NCI-H2029 (cell line): ENCODE data around the gene CAMK1D.
"Not testable (repeated sequence)": the region's sequence is repeated elsewhere in the genome, so short reads cannot be mapped to it uniquely, and the experiment has no call there.

Experiments
- DNase-seq: peaks from one replicate; lab custom pipeline; 2025; lab: John Stamatoyannopoulos, UW

The CAMK1D gene

GRCh38 chr10:12430406-12430982, 81.1 kb downstream of the CAMK1D start:
- DNase-seq, result no peak

DNA sequence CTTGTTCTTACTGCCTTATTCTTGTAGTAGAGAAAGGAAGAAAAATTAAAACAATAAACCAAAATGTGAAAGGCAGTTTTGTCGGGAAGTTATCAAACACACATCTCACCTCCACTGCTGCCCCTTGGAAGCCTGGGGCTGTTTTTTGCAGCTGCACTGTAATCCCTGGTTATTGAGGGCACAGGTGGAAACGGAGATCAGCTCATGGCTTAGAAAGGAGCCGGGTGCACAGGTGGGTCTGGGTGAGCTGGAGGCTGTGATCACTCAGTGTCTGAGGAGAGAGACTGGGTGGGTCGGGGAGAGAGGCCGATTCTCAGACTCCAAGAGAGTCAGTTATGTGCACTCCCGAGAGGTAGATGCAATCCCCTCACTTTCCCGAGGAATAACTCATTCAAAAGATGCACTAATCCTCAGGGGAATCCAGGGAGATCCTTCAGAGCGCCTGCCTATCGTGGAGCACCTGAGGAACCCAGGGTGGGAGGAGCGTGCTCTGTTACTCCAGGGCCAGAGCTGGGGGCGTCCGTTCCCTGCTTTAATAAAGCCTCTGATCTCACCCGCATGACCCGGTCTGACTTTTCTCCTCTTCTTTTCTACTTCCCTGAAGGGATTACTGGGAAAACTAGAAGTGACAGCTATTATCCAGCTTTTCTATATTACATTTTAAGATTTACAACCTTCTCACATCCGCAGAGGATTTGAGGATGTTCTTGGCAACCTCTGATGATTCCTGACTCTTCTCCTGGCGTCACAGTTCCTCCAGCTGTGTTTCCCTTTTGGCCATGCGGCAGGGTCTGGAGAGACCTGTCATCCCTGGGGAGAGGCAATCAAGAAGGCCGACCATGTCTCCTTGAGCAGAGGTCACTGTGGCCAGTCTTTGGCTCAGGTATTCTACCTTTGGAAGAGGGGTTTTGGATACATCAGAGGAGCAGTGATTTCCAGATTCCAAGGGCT, 82.1 kb downstream of the CAMK1D start:
- no peak for DNase-seq

DNA sequence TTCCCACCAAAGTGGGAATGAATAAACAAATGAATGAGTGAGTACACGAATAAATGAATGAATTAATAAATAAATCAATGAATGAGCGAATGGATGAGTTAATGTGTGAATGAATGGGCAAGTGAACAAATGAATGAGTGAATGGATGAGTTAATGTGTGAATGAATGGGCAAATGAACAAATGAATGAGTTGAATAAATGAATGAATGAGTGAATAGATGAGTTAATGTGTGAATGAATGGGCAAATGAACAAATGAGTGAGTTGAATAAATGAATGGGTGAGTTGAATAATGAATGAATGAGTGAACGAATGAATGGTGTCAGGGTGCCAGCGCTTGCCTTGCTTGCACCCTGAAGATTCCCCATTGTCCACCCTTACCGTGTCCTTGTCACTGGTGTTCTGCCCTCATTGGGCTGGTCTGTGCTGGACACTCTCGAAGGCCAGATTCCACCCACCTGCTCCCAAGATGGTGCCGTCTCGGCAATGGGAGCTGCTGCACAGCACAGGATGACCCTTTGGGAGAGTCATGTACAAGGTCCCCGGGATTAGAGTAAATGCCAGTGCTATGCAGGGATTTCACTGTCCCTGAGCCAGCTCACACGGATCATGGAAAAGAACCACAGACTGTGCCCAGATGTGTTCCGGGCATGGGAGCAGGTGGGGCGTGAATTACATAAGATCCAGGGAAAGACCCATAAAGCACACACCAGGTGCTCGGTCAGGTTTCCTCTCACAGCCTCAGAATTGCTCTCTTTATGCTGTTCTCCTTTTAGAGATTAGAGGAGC, 83.2 kb downstream of the CAMK1D start:
- DNase-seq, result peak; percentile 61

GRCh38 chr10:12434277-12434676, 84.9 kb downstream of the CAMK1D start:
- peak; percentile 33 for DNase-seq

DNA sequence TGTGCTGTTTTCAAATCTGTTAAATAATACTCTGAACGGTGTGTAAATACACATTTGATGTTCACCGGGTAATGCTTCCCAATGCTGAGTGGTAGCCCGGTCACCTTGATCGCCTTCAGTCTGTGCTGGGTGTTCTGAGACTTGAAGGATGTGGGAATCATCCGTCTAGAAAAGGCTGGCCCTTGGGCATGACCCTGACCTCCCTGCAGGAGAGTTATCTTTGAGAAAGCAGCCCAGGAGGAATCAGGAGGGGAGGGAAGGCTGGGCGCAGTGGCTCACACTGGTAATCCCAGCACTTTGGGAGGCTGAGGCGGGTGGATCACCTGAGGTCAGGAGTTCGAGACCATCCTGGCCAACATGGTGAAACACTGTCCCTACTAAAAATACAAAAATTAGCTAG, 85.3 kb downstream of the CAMK1D start:
- not testable (repeated sequence) for DNase-seq

DNA sequence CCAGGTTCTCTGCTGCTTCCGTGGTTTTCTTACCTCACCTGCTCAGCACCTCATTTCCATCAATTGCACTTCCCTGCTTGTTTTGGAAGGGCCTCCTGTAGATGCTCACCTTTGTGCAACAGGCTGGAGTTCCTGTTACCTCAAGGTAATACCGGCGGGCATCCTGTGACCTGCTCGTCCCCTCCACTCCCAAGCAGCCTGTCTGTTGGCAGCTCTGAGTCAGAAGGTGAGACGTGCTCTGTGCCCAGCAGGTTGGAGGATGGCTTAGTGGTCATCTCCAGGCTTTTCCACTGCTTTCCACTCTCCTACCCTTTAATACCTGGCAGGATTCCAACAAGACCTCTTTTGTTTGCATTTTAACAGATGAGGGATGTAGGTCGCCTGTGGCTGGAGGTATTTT, 86.0 kb downstream of the CAMK1D start:
- DNase-seq, result no peak

DNA sequence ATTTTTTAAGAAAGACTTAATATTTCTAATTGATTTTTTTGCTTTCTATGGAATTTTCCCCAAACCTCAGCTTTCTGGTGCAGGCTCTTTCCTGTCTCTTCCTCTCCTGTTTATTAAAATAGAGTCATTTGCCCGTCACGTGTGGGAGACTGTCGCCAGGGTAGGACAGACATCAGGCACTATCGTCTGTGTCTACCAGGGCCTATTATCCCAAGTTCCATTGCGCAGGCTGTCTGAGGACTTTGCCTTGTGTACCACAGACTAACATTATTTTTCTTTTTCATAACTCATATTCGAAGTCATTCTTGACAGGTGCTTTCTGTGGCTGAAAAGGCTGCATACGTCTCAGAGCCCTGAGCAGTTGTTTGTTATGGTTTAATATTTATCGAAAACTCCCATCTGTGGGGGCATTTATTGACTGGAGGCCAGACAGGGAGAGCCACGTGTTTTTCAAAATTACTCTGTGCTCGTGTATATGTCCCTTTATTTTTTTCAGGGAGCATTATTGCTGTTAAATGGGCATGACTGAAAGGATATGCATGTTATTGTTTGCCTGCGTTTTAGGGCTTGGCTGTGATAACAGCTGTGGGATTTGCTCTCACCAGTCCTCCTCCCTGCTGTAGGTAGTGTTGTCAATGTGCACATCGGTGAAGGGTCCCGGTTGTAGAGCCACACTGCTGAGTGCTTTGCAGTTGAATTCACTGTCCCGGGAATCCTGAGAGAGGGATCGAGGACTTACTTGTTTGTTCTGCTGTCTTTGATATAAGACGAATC, 89.8 kb downstream of the CAMK1D start:
- DNase-seq, result no peak

- DNase-seq, result not testable (repeated sequence)
These were observed 90.4 kb downstream of the CAMK1D start for GRCh38 chr10:12439767-12440166.

DNA sequence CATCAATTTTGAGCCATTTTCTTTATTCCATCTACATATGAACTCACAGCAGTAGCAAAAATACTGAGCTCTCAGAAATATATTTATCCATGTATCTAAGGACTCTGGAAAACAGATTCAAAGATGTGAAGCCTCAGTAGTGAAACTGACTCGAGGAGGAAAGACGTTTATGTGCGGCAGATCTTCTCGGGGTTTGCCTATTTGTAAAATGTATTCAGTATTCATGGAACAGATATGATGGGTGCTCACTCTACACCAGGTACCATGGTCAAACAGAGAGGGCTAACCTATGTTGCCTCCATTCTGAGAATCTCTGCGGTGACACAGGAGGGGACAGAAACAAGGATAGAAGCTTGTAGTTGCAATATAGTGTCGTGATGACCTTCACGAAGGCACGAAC, 93.7 kb downstream of the CAMK1D start:
- DNase-seq, result no peak

GRCh38 chr10:12444981-12445700, 95.8 kb downstream of the CAMK1D start:
- no peak for DNase-seq

DNA sequence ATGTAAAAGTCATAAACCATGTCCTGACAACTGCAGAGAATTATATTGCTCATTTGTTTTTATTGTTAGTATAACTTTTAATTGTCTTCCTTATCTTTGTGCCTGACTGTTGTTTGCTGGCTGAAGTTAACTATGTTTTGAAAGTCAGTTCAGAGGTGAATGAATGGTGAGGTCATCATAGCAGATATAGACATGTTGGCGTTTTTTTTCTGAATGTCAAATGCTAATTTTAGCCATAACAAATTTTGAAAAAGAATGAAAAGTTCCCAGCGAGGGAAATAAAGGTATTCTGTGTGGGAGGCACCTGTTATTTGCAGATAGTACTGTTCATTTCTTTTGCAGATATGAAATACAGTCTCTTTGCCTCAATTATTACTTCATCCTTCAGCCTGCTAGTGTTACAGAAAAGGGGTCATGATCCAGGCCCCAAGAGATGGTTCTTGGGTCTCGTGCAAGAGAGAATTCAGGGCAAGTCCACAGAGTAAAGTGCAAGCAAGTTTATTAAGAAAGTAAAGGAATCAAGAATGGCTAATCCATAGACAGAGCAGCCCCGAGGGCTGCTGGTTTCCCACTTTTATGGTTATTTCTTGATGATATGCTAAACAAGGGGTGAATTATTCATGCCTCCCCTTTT, 96.5 kb downstream of the CAMK1D start:
- DNase-seq, result no peak

GRCh38 chr10:12448340-12448728, 99.0 kb downstream of the CAMK1D start:
- no peak for DNase-seq

DNA sequence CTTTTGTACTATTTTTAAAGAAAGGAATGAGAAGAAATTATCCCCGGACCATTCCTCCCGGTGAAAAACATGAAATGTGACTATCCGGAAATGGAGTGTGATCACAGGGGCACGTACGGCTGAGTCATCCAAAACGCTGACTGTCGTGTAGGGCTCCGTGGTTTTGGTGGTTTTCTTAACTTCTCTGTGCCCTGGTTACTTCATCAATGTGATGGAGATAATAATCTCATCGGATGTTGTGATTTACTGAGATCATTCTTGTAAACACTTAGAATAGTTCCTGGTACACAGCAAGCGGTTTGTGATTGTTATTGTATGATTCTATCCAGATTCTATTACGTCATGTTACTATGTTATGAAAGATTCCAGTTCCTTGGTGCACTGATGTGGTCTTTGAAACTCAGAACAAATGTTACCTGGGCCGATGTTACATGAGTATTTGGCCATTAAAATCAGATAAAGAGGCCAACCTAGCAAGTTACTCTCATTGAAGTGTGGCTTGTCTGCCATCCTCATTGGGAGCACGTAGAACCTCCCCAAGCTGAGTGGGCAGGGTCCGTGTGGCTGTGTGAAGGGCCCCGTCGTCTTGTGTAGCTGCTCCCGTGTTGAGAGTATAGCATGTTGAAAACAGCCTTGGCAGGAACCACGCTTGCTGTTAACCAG, 99.5 kb downstream of the CAMK1D start:
- peak; percentile 65 for DNase-seq

DNA sequence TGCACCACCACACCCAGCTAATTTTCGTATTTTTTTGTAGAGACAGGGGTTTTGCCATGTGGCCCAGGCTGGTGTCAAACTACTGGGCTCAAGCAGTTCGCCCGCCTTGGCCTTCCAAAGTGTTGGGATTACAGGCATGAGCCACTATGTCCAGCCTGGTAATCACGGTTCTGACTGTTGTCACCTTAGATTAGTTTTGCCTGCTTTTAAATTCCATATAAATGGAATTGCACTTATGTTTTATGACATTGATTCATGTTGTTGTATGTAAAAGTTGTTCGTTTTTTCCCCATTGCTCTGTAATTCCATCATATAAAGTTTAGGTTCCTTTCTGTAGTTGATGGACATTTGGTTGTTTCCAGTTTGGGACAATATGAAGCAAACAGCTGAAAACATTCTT, 106.0 kb downstream of the CAMK1D start:
- no peak for DNase-seq

GRCh38 chr10:12455766-12456165, 106.4 kb downstream of the CAMK1D start:
- peak; percentile 31 for DNase-seq

GRCh38 chr10:12459340-12459739, 110.0 kb downstream of the CAMK1D start:
- DNase-seq, result no peak

- no peak for DNase-seq
These were observed 110.4 kb downstream of the CAMK1D start for GRCh38 chr10:12459762-12460161.

GRCh38 chr10:12463459-12463838, 114.1 kb downstream of the CAMK1D start:
- no peak for DNase-seq

GRCh38 chr10:12465385-12466136, 116.2 kb downstream of the CAMK1D start:
- no peak for DNase-seq
